Stimulated activated CD4-positive, alpha-beta T cell treated with anti-CD3 and anti-CD28 coated beads, Interleukin-4, amount 100 ng/mL, for 1 hour (primary cell): ENCODE data around the gene CSF3R.
"Not testable (repeated sequence)": the region's sequence is repeated elsewhere in the genome, so short reads cannot be mapped to it uniquely, and the experiment has no call there.

ENCODE experiments used
- DNase-seq: peaks from one replicate; pipeline ENCODE4 v3.0.0-alpha.2; 2020

The CSF3R gene

DNA sequence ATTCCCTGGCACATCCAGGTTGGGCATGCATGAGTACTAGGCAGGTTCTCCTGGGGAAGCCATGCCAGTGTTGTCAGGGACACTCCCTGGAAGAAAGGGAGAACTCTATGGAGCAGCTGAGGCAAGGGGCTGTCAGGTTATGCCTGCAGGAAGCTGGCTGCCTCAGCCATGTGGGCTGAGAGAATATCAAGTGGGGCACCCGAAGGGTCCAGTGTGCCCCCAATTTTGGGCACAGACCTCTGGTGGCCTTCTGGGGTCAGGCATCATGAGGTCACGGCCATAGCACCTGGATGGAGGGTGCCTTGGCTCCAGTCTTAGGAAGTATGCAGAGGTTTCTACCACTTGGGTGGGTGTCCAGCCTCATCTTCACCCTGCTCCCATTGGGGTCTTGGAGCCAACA, 2.6 kb downstream of the CSF3R start:
- no peak for DNase-seq

- DNase-seq = no peak
Measured at GRCh38 chr1:36479505-36480051, 3.1 kb downstream of the CSF3R start.

GRCh38 chr1:36477615-36478014, 5.1 kb downstream of the CSF3R start:
- not testable (repeated sequence) for DNase-seq

GRCh38 chr1:36476945-36477344, 5.8 kb downstream of the CSF3R start:
- no peak for DNase-seq

GRCh38 chr1:36475910-36476604, 6.7 kb downstream of the CSF3R start:
- no peak for DNase-seq

DNA sequence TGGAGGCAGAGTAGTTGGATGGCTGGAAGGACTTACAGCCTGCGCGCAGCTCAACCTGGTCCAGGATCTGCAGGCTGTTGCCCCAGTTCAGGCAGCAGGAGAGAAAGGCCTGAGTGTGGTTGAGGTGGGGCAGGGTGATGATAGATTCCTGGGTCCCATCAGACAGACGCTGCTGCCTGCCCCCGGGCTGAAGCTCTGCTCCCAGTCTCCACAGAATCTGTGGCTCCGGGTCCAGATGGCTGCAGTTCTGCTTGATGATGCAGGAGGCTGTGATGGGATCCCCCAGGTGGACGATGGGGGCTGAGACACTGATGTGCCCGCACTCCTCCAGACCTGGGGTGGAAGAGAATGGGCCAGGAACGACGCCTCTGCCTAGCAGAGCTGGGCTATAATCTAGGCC, 7.4 kb downstream of the CSF3R start:
- no peak for DNase-seq

GRCh38 chr1:36472656-36473055, 10.1 kb downstream of the CSF3R start:
- no peak for DNase-seq

- no peak for DNase-seq
Measured at GRCh38 chr1:36471830-36472641, 10.7 kb downstream of the CSF3R start.

- no peak for DNase-seq
Measured at GRCh38 chr1:36469163-36469562, 13.6 kb downstream of the CSF3R start.

DNA sequence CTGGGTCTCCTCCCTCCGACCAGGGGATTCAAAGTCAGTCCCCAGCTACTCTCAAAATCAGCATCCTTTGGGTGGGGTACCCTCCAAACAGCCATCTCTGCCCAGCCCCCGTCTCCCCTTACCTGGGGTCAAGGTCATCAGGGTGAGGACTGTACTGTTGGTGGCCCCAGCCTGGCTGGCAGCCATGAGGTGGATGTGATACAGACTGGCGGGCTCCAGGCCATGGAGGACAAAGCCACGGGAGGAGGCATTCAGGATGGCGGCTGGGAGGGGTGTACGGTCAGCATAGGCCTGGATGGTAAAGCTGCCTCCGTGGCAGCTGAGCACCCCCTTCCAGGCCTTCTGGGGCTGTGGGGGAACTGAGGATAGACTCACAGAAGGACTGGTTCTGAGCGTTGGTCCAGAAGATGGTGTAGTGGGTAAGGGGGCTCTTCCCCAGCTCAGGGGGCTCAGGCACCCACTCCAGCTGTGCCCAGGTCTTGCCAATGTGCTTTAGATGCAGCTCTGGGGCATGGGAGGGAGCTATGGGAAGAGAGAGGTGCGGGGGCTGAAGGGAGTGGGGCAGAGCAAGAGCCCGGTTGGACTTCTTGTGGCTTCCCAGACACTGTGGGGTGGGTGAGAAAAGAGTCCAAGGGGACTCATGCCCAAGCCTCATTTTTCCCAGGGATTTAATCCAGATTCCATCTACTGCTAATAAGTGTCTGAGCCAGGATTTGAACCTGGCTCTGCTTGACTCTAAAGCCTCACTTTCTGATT, 14.8 kb downstream of the CSF3R start:
- no peak for DNase-seq

DNA sequence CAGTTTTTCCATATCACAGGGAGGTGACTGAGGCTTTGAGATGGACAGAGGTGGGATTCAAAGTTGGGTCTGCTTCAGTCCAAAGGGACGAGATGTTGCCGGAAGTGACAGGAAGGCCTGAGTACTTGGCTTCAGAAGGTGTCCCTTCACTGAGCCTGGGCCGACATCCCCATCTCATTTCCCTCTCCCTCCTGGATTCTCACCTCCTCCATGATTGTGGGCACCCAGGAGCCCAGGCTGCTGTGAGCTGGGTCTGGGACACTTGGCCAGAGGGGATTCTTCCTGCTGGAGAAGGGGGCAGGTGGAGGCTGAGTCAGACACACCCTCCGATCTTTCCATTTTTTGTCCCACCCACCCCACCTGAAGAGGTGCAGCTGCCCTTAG, 15.7 kb downstream of the CSF3R start:
- DNase-seq = no peak

GRCh38 chr1:36466370-36467026, 16.2 kb downstream of the CSF3R start:
- no peak for DNase-seq

- no peak for DNase-seq
Measured at GRCh38 chr1:36465731-36466369, 16.9 kb downstream of the CSF3R start.

DNA sequence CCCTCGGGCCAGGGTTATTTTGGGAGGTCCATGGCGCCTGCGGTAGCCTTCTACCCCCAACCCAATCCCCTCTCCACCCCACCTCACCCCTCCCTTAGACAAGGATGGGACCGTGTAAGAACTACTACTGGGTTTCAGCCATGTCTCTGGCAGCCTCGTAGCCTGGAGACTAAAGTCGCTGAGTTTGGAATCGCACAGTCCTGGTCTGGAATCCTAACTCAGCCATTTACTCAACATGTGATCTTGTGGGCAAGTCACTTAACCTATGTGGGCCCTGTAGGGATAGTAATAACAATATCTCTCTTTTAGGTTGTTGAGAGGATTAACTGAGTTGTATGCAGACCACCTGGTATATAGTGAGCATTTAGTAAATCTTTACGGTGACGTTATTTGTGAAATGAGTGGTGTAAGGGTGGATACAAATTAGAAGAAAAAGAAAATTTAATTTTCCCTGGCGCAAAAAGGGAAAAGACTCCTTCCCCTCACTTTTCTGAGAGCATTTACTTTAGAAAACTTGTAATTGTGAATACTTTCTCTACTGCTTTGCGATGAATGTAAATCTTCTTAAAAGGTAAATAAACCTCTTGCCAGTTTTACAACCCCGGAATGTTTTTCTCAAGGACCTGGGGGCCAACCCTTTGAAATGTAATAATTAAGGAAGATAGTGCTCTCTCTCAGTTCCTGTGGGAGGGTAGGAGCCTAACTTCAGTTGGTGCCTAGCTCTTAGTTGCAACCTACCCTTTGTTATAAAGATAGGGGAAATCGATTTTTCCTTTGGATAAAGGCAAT, 17.9 kb downstream of the CSF3R start:
- no peak for DNase-seq

GRCh38 chr1:36463803-36464604, 18.7 kb downstream of the CSF3R start, which contains the start of gene MRPS15:
Gene MRPS15 (minus strand): TSS chr1:36464384. CDS start chr1:36464275, 109 bp downstream.
- DNase-seq = peak; percentile 97

DNA sequence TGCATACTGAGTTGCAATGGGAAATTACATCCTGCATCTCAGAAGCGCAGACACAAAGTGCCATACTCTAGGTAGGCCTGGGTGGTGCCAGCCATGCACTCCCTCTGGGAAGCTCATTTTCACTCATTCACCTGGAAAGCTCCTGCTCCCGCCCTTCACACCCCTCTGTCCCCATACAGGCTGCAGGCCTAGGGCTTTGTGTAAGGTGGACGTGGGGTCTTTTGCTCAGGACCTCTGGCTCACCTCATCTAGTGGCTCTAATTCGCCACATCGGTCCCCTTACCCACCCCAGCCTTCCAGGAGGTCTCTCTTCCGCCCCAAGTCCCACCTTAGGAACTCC, 19.3 kb downstream of the CSF3R start:
- no peak for DNase-seq

DNA sequence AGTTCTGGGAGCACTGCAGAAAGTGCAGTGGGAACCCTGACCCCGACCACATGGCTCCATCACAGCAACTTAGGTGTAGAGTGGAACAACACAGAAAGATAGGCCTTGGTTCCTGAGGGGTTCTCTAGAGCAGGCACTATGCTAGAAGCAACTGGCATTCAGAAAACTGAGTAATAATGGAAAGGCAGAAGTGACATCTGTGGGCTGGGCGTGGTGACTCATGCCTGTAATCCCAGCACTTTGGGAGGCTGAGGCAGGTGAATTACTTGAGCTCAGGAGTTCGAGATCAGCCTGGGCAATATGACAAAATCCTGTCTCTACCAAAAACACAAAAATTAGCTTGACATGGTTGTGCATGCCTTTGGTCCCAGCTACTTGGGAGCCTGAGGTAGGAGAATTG, 23.8 kb downstream of the CSF3R start:
- DNase-seq = peak; percentile 60

DNA sequence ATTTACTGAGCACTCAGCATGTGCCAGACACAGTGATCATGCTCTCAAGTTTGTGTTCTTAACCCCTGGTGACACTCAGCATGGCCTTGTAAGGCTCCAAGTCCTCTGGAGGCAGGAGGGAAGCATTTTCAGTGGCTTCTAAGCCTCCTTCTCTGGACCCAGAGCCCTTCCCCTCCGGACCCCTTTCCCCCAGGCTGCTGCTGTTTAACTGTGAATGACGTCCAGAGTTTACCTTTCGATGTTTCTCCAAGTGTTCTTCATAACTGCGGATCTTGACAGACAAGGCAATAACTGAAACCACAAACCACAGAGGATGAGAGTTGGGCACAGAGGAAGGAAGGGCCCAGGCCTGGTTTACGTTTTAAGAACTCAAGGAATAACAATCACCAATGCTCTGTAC, 25.0 kb downstream of the CSF3R start:
- no peak for DNase-seq

- DNase-seq = no peak
Measured at GRCh38 chr1:36456391-36456928, 26.3 kb downstream of the CSF3R start.

- no peak for DNase-seq
Measured at GRCh38 chr1:36455386-36455785, 27.3 kb downstream of the CSF3R start.
